Endothelial cell of umbilical vein (primary cell): ENCODE data around the gene ZNF30. TPM values are rescaled to one million over a fixed set of nuclear protein-coding genes. Genes with fewer than 3 reads are reported as not detected.

ENCODE experiments used
- BruUV-seq: library from RNA; stranded (reverse); fragments of 400-500 nt; replicated peaks from 2 replicates; lab custom pipeline; 2021; lab: Mats Ljungman, UMichigan
- CTCF ChIA-PET: fragments of 300-600, 350-600 bp; sonication (Branson Sonifier 250); formaldehyde crosslinking; loops from one replicate; lab custom pipeline; 2021; ENCODE audit warnings: antibody characterized with exemption, inconsistent platforms; lab: Charles Lee
- POLR2A ChIA-PET: fragments of 300-600, 350-600 bp; sonication (Branson Sonifier 250); formaldehyde crosslinking; loops from one replicate; lab custom pipeline; 2021; ENCODE audit warnings: antibody characterized with exemption, inconsistent platforms; lab: Charles Lee
- DNase-seq: peaks from one replicate; pipeline ENCODE4 v3.0.0-alpha.2; 2011; ENCODE audit warnings: low read depth, low spot score
- FAIRE-seq: peaks from 2 replicates; lab custom pipeline; 2011; peaks lifted over from hg19 to GRCh38; lab: Jason Lieb, UNC
- H2AFZ ChIP-seq: 2 replicates; pipeline ENCODE4 v1.6.0; 2012; ENCODE audit warnings: low read depth, low read length, control low read depth, inconsistent platforms
- H3K27ac ChIP-seq: 2 replicates; pipeline ENCODE4 v1.5.1; 2011; ENCODE audit warnings: low read depth, mild to moderate bottlenecking, control low read depth, low read length, moderate library complexity; ENCODE audit not compliant: insufficient read depth
- H3K27me3 ChIP-seq, 2 experiments: 2 replicates each; pipeline versions ENCODE4 v1.6.0 to v1.6.1; 2011; ENCODE audit warnings: low read length in 2 of 2, mixed read lengths in 1 of 2; ENCODE audit not compliant: control insufficient read depth in 2 of 2, insufficient read depth in 2 of 2
- H3K36me3 ChIP-seq, 2 experiments: 2 replicates in 1 of 2; 3 replicates in 1 of 2; pipeline ENCODE4 v1.5.1; 2011; ENCODE audit warnings: low read length in 2 of 2, mild to moderate bottlenecking in 1 of 2, moderate library complexity in 1 of 2; ENCODE audit not compliant: control insufficient read depth in 2 of 2, insufficient read depth in 2 of 2; ENCODE audit errors: extremely low read depth in 1 of 2
- H3K4me1 ChIP-seq: 3 replicates; pipeline ENCODE4 v1.5.1; 2011; ENCODE audit warnings: mild to moderate bottlenecking, low read length; ENCODE audit not compliant: control insufficient read depth, insufficient read depth; ENCODE audit errors: extremely low read depth
- H3K4me2 ChIP-seq: 2 replicates; pipeline ENCODE4 v1.6.1; 2011; ENCODE audit warnings: low read length, control low read depth, mixed read lengths; ENCODE audit not compliant: insufficient read depth
- H3K4me3 ChIP-seq, 3 experiments: fragments of 200-600 bp in 1 of 3; sonication (generic), shearing (Covaris generic) in 1 of 3; replicated peaks in 1 of 3; 2 replicates each; pipeline ENCODE4 v1.5.1; 2011 to 2016; ENCODE audit warnings: control low read depth in 3 of 3, low read length in 3 of 3, mild to moderate bottlenecking in 2 of 3, inconsistent platforms in 1 of 3, low read depth in 1 of 3, moderate library complexity in 1 of 3; ENCODE audit not compliant: insufficient read depth in 1 of 3
- H3K79me2 ChIP-seq: 2 replicates; pipeline ENCODE4 v1.6.0; 2012; ENCODE audit warnings: low read length, inconsistent platforms; ENCODE audit not compliant: control insufficient read depth, insufficient read depth
- H3K9ac ChIP-seq: replicated peaks from 2 replicates; pipeline ENCODE3; 2011; ENCODE audit warnings: low read length, control low read depth; ENCODE audit not compliant: insufficient read depth; ENCODE audit errors: extremely low read depth
- H3K9me1 ChIP-seq: replicated peaks from 3 replicates; pipeline ENCODE4 v1.6.0; 2011; ENCODE audit warnings: mild to moderate bottlenecking, low read length; ENCODE audit not compliant: control insufficient read depth, insufficient read depth; ENCODE audit errors: extremely low read depth
- H3K9me3 ChIP-seq: replicated peaks from 2 replicates; pipeline ENCODE4 v1.5.1; 2012; ENCODE audit warnings: low read length, inconsistent platforms; ENCODE audit not compliant: control insufficient read depth, insufficient read depth
- H4K20me1 ChIP-seq: replicated peaks from 2 replicates; pipeline ENCODE3; 2011; ENCODE audit warnings: mild to moderate bottlenecking, low read length; ENCODE audit not compliant: control insufficient read depth, insufficient read depth; ENCODE audit errors: extremely low read depth
- CTCF ChIP-seq, 2 donors: IDR thresholded peaks; 1 replicate in 1 of 2; 2 replicates in 1 of 2; pipeline ENCODE4 v1.5.1; 2011; ENCODE audit warnings: low read length in 2 of 2, mild to moderate bottlenecking in 2 of 2, moderate library complexity in 2 of 2, control low read depth in 1 of 2, inconsistent platforms in 1 of 2, low read depth in 1 of 2; ENCODE audit not compliant: insufficient read depth in 1 of 2; ENCODE audit errors: extremely low read depth in 1 of 2
- EZH2 ChIP-seq: IDR thresholded peaks from 2 replicates; pipeline ENCODE4 v1.6.1; 2012; ENCODE audit warnings: borderline replicate concordance, low read depth, mild to moderate bottlenecking, moderate library complexity, low read length, inconsistent platforms; ENCODE audit not compliant: severe bottlenecking
- FOS ChIP-seq: IDR thresholded peaks from 2 replicates; pipeline ENCODE4 v1.6.1; 2011; ENCODE audit warnings: mild to moderate bottlenecking, low read length, moderate library complexity, borderline replicate concordance; ENCODE audit not compliant: insufficient read depth
- GATA2 ChIP-seq: IDR thresholded peaks from 2 replicates; pipeline ENCODE4 v1.7.0; 2011; ENCODE audit warnings: low read depth, mild to moderate bottlenecking, moderate library complexity, mixed read lengths, low read length; ENCODE audit not compliant: insufficient read length, insufficient read depth
- JUN ChIP-seq: IDR thresholded peaks from 2 replicates; pipeline ENCODE4 v1.6.1; 2011; ENCODE audit warnings: borderline replicate concordance, low read depth; ENCODE audit not compliant: insufficient read length, insufficient read depth
- MAX ChIP-seq: IDR thresholded peaks from 2 replicates; pipeline ENCODE4 v1.6.1; 2011; ENCODE audit not compliant: insufficient read depth, insufficient read length
- MYC ChIP-seq: IDR thresholded peaks from one replicate; pipeline ENCODE4 v1.6.1; 2011; ENCODE audit warnings: mild to moderate bottlenecking, low read depth, low read length
- POLR2AphosphoS5 ChIP-seq: IDR thresholded peaks from 2 replicates; pipeline ENCODE4 v1.6.1; 2012; ENCODE audit warnings: low read depth, mild to moderate bottlenecking, control low read depth, low read length, moderate library complexity; ENCODE audit not compliant: insufficient read depth
- dilution Hi-C: fragments of 300-500 bp; cut with MboI; formaldehyde crosslinking; loops from one replicate; pipeline ENCODE4 v1.15.0; 2019; ENCODE audit warnings: low sequenced_read_pairs; ENCODE audit not compliant: extremely low pct_ligation_motif_present
- intact Hi-C: fragments of 100-400 bp; cut with micrococcal nuclease; formaldehyde crosslinking; loops from one replicate; pipeline ENCODE4 v1.10.0; 2022
- polyA plus RNA-seq, 4 experiments: library from polyadenylated mRNA; depleted of rRNA in 3 of 4; stranded (reverse) in 3 of 4; unstranded in 1 of 4; fragments of >200 nt; gene quantifications; 2 replicates each; pipeline versions ENCODE4 v1.2.1 to v1.2.3, GENCODE V29; 2011 to 2012; ENCODE audit warnings: missing spikeins in 1 of 4
- total RNA-seq: library from RNA; stranded (reverse); gene quantifications from 2 replicates; pipeline ENCODE4 v1.2.3, GENCODE V29; 2021

ZNF30 gene
- total and polyA plus RNA-seq, 2 donors (not counting 3 experiments of a cell fraction or from before 2014, with no cell fraction given) = 1.3 to 4.7 TPM

GRCh38 chr19:34960103-34960805, 33.6 kb downstream of the ZNF30 start:
- no peak for FAIRE-seq
- H3K4me3 ChIP-seq = no peak overlapping the region
- peaks cover 38% of the 10 kb centered on the region for H3K9me3 ChIP-seq
- peaks cover 13% of the 10 kb centered on the region for H3K4me1 ChIP-seq
- H2AFZ ChIP-seq = no peak overlapping the region
- intact Hi-C loops (loop anchor here (5.0 kb wide), 2 partner anchors 182 to 188 kb away; partner anchors contain the start of genes FXYD7 and ZNF599), dilution Hi-C loops (no loop called here)
- ChIA-PET POLR2A (no interaction called here), CTCF (interaction anchor here (3.3 to 3.4 kb wide), 2 partner anchors 12 to 33 kb away, joined by 11 to 13 read pairs; partner anchors contain the start of gene ZNF30)
- no peak overlapping the region for H3K9ac ChIP-seq
- no peaks in the 10 kb centered on the region for H3K27me3 ChIP-seq
- peaks cover 51% of the 10 kb centered on the region for H3K79me2 ChIP-seq
- no peak overlapping the region for H3K4me2 ChIP-seq
- no peak for DNase-seq
- H3K9me1 ChIP-seq = no peaks in the 10 kb centered on the region
- no peak overlapping the region for H3K27ac ChIP-seq
- H4K20me1 ChIP-seq = no peaks in the 10 kb centered on the region
- peaks cover 29 to 45% of the 10 kb centered on the region in 2 experiments for H3K36me3 ChIP-seq
- TF ChIP-seq CTCF (IDR thresholded peaks at IDR 0.05; ENCODE audit: extremely low read depth in 1 of 2, insufficient read depth in 1 of 2, low read depth in 1 of 2, low read length in 2 of 2) (no peak), FOS (no peak), MYC (no peak), POLR2AphosphoS5 (no peak), JUN (no peak), EZH2 (no peak), GATA2 (peak; percentile 46), MAX (no peak)
- no TSS peak for BruUV-seq
